NCI-H82 treated with DMSO at 0.1 percent for 48 hours (cell line): ENCODE measurements around the gene FBLN1.
"Not testable (repeated sequence)": the region's sequence is repeated elsewhere in the genome, so short reads cannot be mapped to it uniquely, and the experiment has no call there.

Experiments used
- DNase-seq: peaks from one replicate; lab custom pipeline; 2025; ENCODE audit not compliant: unreplicated experiment; lab: John Stamatoyannopoulos, UW

FBLN1 gene

GRCh38 chr22:45582955-45583320, 80.3 kb downstream of the FBLN1 start:
- no peak for DNase-seq

DNA sequence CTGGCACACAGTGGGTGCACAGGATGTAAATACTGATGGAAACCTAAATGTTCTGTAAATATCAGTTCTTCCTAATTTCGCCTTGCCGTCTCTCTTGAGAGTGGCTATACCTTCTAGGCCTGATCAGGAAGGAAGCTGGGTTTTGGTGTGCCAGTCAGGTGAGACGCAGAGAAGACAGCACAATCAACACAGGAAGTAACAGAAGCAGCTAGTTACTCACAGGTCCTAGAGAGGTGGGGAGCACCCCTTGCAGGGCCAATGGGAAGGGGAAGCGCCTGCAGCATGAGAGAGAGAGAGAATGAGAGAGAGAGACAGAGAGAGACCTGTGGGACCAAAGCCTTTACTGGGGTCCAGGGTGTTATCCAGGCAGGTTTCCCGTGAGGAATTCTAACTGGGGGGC, 80.8 kb downstream of the FBLN1 start:
- DNase-seq: no peak

DNA sequence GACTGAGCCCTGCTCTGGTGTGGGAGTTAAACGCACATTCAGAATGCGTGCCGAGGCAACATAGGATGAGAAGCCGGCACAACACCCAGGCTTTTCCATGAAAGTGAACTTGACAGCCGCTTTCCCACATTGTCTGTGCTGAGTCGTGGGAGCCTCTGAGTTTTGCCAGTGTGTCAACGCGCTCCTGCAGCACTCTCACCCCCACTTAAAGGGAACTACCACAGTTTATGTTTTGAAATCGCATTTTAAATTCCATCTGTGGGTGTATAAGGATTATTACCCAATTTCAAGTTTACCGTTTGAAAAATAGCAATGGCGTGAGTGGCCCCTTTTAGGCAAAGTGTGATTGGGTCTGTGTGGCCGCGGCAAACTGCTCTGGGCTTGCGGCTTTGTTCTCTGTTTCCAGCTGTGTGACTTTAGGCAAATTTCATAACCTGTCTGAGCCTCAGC, 81.5 kb downstream of the FBLN1 start:
- no peak for DNase-seq

- DNase-seq: no peak
These were observed 82.1 kb downstream of the FBLN1 start for GRCh38 chr22:45584621-45585436.

- DNase-seq: no peak
These were observed 82.7 kb downstream of the FBLN1 start for GRCh38 chr22:45585437-45585755.

GRCh38 chr22:45585946-45586540, 83.4 kb downstream of the FBLN1 start:
- DNase-seq: no peak

GRCh38 chr22:45586651-45587405, 84.1 kb downstream of the FBLN1 start:
- no peak for DNase-seq

DNA sequence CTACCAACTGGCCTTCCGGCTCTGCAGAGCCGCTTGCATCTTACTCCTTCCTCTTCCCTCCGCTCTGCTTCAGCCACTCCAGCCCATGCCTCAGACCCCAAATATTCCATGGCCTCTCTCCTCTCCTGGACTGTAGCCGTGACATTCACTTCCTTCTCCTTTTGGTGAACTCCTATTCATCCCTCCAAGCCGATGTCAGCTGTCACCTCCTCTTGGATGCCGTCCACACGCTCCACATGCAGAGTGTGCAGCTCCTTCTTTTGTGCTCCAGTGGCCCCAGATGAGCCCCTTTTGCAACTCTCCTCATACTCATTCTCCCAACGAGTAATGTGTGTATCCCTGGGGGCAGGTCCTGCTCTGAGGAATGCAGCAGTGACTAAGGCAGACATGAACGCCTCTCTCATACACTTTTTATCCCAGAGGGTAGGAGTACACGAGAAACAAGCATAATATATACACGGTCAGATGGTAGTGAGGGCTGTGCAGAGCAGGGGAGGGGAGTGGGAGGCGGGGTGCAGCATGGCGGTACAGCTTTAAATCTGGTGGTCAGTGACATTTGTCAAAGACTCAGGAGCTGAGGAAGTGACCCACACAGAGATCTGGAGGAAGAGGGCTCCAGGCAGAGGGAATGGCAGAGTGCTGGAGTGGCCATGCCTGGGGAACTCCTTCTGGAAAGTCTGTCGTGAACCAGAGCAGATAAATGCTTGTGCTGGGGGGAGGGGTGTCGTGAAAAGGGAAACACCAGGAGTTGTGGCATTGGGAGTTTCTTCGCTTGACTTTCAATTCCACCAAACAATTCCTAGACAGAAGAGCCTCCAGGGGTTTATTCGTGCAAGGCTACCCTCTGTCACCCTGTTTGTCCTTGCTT, 85.2 kb downstream of the FBLN1 start:
- DNase-seq: no peak

DNA sequence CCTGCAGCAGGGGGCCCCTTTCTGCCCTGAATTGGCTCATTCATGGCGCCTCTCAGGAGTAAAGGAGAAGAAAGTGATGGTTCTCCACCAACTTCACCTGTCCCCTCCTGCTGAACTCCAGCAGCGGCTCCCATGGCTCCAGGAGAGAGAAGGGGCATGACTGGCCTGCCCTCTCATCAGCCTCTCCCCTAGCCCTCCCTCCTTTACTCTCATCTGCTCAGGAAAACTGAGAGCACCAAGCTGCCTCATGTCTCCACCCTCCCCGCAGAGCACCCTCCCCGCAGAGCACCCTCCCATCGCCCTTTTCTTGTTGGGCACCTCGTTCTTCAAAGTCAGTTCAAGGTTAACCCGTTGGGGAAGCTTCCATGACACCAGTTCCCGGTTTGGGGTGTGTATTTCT, 86.9 kb downstream of the FBLN1 start:
- no peak for DNase-seq

DNA sequence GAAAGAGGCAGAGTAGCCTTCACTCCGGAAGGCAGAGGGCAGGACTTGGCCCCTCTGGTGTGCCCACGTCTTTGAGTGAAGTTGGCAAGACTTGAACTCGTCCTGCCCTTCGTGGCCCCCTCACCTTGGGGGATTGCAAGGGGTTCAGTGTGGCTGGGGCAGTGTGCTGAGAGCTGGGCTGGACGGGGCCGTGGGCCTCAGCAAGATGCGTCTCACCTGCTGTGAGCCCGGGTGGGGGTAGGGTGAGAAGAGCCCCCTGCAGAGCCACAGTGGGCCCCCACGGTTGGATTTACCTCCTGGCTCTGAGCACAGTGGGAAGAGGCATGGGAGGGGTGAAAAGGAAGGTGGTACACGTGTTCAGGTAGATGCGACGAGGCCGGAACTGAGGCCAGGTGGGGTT, 87.6 kb downstream of the FBLN1 start:
- DNase-seq: no peak

DNA sequence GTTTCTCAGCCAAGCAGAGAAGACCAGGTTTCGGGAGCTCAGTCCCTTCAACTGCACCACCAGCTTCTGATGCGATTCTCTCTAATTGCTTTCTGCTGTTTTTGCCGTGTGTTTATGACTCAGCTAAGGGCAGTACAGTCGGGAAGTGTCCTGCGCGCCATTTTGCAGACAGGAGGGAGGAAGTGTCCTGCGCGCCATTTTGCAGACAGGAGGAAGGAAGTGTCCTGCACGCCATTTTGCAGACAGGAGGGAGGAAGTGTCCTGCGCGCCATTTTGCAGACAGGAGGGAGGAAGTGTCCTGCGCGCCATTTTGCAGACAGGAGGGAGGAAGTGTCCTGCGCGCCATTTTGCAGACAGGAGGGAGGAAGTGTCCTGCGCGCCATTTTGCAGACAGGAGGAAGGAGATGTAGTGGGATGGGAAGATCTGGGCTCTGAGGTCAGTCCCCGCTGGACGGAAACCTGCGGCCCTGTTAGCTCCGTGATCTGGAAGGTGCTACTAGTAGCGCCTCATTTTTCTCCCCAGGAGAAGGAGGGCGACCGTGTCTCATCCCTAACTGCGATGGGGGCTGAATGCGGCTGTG, 89.0 kb downstream of the FBLN1 start:
- not testable (repeated sequence) for DNase-seq

DNA sequence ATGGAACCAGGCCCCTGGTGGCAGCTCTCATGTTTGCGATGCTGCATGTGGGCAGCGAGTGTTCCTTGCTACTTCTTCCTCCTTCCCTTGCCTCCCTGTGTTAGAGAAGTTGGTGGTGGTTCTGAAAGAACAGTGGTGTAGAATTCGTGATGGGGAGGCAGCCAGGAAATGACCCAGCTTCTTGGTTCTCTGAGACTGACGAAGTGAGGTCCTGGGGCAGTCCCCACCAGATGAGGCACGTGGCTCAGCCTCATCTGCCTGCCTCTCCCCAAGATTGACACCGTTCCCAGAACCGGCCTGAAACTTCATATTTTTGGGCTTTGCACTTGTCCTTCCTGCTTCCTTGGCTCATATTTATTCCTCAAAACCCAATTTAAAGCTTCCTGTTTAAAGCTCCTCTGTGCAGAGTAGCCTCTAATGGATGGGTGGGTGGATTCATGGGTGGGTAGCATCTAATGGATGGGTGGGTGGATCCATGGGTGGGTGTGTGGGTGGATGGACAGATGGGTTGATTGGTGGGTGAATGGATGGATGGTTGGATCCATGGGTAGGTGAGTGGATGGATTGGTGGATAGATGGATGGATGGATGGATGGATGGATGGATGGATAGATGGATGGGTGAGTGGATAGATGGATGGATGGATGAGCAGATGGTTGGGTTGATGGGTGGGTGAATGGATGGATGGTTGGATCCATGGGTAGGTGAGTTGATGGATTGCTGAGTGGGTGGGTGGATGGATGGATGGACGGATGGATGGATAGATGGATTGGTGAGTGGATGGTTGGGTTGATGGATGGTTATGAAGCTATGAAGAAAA, 91.6 kb downstream of the FBLN1 start:
- DNase-seq: no peak

DNA sequence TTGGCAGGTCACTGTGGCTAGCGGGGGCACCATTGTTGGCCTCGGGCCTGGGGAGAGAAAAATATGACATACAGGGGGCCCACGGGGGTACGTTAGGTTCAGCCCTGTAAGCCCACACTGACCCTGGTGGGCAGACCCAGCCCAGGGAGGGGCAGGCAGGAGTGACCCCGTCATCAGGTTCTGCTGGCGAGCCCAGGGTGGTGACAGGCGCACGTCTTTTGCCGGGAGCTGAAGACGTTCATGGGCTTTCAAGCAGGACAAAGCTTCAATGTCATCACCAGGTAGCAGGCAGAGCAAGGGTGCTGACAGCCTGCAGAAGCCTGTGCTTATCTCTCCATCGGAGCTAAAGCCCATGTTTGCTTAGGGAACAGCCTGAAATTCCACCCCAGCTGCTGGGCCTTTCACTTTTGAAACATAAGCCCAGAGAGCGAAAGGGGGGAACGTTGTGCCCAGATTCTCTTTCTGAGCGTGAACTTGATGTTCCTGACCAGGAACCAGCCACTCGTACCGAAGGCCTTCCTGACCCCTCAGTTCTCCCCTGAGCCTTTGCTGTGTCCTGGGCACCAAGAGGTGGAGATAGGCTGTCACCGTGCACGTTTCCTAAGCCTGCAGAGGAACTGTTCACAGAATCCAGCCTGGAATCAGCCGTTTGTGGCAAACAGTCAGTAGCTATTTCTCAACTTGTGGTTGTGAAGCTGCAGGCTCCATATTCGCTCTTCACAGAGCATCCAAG, 94.9 kb downstream of the FBLN1 start:
- DNase-seq: no peak

DNA sequence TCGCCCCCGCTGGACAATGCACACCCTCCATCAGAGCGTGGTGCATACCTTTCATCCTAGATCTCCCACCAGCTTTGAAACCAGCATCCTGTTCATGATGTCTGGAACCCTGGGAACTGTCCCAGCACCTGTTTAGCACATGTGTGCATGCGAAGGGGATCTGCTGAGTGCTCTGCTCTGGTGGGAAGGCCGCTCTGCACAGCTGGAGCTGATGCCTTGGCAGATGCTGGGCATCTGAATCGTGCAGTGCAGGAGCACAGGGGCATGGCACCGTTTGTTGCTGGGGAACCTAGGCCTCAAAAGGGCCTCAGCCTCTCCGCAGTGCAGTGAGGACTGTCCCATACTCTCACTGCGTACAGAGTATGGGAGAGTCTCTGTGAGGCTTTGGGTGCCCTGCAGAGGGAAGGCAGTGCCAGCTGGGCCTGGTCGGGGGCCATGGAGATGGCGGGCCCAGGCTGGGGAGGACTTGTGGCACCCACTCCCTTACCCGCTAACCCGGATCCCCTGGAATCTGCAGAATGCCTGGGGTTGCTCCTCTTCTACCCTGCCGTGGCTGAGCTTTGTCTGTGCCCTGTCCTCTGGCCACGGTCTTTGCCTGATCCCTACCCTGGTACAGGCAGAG, 96.0 kb downstream of the FBLN1 start:
- DNase-seq: no peak

GRCh38 chr22:45599836-45600577, 97.3 kb downstream of the FBLN1 start:
- DNase-seq: no peak

- DNase-seq: no peak
These were observed 98.4 kb downstream of the FBLN1 start for GRCh38 chr22:45600790-45601730.
